IPS DF 19.7 (cell line): ENCODE measurements around the gene DIRAS1.

Experiments
- DNase-seq: peaks from one replicate; pipeline ENCODE4 v3.0.0-alpha.2; 2013; ENCODE audit warnings: low read depth, low spot score

The DIRAS1 gene

DNA sequence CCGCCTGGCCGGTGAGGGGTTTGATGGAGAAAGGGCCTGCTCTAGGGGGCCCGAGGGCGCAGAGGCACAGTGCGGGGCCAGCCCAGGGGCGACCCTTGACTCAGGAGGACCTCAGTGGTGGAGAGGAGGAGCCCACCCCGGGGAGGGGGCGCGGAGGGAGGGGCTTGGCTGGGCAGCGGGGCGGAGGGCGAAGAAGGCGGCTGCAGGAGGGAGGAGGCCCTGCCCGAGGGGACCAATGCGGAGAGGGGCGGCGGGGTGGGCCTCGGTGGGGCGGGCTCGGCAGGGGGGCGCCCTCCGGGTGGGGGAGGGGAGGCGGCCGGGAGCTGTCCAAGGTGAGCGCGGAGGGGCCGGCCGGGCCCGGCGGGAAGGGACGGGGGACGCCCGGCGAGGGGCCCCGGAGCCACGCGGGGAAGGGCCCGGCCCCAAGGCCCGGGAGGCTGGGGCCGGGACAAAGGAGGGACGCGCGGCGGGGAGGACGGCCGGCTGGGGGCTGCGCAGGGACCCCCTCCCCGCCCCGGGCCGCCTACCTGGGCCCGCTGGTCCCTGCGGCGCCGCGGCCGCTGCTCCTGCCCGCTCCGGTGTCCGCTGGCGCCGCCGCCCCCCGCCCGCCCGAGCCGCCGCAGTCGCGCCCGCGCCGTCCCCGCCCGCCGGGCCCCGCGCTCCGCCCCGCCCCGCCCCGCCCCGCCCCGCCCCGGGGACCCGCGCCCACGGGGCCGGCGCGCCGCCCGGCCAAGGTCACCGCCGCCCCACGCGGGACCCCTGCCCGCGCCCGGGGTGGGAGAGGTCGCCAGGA, at the start of gene DIRAS1:
Gene DIRAS1 (minus strand): TSS at position 596 of the 793 bp plus-strand sequence. CDS start 3,566 bp downstream, outside the sequence.
- no peak for DNase-seq

DNA sequence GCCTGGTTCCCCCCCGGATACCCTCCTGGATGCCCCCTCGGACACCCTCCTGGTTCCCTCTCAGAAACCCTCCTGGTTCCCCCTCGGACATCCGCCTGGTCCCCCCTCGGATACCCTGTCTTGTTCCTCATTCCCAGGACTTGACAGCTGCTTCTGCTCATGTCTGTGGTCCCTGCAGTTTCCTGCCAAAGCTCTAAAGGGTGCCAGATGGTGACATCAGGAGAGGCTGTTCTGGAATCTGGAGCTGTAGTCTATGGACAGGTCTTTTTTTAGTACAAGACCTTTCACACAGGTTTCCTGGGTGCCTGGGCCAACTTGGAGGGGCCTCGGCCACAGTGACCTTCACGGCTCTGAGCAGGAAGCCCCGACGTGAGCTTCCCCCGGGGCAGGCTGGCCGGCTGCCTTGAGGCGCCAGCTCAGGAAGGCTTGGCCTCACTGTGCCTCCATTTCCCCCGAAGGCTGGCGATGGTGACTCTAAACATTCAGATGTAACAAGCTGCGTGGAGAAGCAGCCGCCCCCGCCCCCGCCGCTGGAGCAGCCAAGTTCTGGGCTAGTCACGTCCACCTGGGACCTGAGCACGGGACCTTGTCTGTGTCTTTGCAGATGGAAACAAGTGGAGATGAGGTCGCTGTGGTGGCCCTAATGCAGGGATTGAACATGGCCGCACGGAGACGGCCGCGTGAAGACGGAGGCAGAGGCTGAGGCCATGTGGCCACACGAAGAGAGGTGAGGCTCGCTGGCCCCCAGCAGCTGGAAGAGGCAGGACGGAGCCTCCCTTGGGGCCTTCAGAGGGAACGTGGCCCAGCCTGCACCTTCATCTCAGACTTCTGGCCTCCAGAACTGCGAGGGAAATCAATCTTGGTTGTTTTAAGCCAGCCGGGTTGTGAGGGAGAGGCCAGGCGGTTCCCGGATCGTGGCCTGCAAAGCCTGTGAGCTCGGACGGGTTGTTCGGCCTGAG, 49.2 kb upstream of the DIRAS1 start:
- DNase-seq = no peak

- DNase-seq = no peak
Measured at GRCh38 chr19:2769218-2769617, 48.0 kb upstream of the DIRAS1 start.

DNA sequence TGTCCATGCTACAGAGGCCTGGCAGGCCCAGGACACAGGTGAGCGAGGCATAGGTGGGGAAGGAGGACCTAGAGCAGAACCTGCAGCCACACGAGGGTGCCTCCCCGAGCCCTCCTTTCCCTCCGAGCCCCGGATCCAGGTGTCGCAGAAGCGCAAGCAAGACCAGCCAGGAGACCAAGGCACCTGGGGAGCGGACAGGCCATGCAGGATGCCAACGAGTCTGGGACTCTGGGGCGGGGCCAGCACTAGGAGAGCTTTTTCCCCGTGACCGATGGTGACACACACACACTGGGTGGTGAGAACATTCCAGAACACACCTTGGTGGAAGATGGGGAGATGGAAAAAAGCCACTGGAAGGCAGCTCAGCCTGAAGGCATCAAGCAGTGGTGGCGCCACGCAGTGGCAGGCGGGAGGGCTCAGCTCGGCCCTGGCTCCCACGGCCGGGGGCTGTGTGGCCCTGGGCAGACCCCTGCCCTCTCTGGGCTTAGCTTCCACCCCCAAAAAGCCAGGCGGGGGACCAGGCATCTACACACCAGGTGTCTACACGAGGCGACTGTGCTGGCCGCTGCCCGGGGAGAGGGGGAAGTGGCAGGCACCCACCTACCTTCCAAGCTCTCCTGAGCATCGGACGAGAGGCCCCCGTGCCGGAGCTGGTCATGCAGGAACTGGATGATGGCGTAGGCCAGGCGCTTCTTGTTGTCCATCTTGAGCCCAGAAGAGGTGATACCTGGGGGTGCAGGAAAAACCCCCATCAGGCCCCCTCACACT, 47.4 kb upstream of the DIRAS1 start:
- DNase-seq = no peak

DNA sequence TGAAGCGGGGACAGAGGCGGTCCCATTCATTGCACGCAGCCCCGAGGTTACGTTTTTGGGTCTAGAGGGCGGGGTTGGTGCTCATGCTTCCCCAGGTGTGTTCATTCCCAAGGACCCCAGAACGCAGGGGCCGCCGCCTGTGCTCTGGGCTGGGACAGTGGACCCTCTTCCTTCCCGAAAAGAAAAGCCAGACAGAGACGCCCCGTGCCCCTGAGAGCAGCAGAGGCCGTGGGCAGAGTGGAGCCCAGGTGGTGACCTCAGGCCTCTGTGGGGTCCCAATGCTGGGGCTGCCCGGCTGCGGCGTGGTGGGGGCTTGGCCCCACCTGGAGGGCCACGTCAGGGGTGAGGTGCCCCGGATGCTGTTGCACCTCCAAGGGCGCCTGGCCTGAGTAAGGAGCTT, 46.5 kb upstream of the DIRAS1 start:
- no peak for DNase-seq

DNA sequence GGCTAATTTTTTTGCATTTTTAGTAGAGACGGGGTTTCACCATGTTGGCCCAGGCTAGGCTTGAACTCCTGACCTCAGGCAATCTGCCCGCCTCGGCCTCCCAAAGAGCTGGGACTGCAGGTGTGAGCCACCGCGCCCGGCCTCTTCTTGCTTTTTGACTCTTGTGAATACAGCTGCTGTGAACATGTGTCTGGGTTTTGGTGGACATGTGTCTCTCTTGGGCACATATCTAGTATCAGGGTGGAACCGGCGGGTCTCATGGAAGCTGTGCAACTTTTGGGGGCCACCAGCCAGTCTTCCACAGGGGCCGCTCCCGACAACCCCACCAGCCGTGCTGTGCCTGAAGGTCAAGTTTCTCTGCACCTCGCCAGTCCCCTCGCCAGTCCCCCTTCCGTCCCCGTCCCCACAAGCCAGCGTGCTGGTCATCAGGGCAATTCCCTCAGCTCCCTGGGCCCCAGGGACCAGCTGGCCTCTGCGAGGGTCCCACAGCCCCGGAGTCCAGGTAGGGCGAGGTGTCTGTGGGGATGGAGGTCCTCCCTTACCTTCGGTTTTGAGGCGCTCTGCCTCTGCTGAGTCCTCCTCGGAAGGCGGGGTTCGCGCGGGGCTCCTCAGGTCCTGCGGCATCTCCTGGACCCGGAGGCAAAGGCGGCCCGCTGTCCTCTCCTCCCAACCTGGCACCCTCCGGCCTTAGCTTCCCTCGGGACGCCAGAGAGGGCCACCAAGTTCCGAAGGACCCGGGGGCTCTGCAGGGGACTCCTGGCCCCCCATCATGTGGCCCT, 45.6 kb upstream of the DIRAS1 start:
- no peak for DNase-seq

DNA sequence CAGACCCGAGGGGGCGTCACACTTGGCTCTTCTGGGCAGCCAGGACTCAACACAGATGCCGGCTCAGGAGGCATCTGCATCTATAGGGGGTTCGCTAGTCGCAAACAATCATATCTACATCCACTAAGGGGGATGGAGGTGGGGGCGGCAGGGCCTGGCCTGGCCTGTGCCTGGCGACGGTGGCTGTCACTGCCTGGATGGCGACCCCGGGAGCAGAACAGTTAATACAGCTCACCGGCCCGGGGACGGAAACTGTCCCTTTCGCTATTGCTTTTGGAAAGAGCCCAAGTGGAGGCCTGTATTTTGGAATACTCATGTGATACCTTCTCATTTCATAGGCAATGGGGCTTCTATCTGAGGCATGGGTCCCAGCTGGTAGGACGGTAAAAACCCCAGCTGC, 44.2 kb upstream of the DIRAS1 start:
- DNase-seq = no peak

DNA sequence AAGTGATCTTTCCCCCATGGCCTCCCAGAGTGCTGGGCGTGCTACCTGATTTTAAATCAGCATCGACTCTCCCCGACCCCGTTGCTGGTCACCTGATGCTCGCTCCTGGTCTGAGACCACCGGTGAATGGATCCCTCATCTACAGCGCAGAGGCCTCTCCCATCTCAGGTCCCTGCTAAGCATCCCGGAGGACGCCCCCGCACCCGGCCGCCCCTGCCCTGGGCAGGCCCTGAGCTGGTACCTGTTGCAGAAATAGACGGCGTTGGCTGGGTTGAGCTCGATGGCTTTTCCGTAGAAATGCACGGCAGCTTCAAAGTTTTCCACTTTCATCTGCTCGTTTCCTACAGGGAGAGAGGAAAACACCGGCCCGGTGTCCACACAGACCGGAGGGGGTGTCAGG, 43.8 kb upstream of the DIRAS1 start:
- DNase-seq = no peak

DNA sequence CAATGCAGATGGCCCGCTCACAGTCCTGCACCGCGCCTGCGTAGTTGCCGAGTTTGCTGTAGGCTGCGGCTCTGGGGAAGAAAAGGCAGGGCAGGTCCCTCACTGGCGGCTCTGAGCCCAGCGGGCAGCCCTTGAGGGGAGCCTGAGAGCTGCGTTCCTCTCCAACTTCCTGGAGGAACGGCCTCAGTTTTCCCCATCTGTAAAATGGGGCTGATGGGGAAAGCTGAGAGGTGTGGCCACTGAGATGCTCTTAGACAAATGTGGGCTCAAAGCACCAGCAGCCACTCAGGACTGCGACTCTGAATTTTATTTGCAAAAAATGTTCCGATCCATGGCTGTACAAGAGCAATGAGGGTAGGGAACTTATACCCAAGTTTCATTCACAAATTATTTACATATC, 42.5 kb upstream of the DIRAS1 start:
- no peak for DNase-seq

DNA sequence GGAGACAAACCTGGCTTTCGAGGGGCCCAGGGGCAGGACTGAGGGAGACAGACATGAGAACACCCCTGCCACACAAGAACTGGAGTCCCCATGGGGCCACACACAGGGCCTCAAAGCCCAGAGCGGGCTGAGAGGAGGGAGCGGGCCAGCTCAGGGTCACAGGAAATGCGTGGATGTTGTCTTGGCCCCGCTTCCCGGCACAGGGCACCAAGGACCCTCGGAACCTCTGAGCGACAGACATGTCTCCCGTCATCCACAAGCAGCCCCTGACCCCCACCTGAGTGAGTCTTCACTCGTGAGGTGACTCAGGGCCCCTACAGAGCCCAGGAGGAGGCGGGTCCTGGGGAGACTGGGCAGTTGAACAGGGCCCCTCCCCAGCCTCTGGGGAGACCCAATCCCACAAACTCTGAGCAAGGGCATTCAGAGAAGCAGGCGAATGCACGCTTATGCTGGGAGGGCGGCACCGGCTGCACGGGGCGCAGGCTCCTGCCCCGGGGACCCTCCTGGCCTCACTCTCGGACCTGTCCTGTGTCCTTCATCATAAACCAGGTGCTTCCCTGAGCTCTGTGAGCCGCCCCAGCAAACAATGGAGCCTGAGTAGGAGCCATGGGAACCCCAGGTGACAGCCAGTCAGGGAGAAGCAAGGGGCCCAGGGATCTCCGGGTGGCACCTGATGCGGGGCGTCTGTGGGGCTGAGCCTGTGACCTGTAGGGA, 41.8 kb upstream of the DIRAS1 start:
- DNase-seq = no peak

DNA sequence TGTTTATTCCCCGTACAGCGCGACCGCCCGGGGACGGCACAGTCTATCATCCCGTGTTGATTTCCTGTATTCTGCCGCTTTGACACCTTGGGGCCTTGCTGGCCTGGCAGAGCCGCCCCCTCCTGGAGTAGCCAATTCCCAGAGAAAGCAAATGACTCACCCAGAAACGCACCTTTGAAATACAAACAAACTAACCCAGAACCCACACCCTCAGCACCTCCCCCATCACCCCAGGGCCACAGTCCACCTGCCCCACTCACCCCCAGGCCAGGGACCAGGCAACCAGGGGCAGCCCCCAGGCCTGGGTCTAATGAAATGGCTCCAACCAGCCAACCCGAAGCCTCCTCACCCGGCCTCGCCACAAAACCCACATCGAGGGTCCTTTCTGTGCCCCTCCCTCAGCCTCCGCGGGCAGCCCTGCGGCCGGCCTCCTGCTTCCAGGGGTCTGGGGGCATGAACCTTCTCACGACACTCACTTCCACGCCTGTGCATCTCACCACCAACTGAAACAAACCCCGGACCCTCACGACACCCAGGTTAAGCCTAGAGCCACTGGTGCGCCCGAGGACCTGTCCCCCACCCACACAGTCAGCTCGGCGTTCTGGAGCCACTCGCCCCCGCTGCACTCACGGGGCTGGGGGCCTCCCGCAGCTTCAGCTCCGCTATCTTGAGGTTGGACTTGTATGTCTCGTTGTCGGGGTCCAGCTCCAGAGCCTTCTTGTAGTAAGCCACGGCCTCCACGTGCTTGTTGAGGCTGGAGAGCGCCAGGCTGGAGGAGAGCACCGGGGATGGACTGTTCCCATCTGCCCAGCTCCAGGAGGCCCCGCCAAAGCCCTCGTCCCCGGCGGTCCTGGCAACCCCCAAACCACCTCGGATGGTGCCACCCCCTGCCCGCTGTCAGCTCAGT, 41.0 kb upstream of the DIRAS1 start:
- no peak for DNase-seq

- DNase-seq = no peak
Measured at GRCh38 chr19:2761309-2761677, 40.1 kb upstream of the DIRAS1 start.

GRCh38 chr19:2759965-2760364, 38.8 kb upstream of the DIRAS1 start:
- no peak for DNase-seq

- DNase-seq = no peak
Measured at GRCh38 chr19:2759362-2759761, 38.2 kb upstream of the DIRAS1 start.

GRCh38 chr19:2758601-2759313, 37.6 kb upstream of the DIRAS1 start:
- no peak for DNase-seq

GRCh38 chr19:2756921-2757881, 36.0 kb upstream of the DIRAS1 start:
- DNase-seq = no peak

DNA sequence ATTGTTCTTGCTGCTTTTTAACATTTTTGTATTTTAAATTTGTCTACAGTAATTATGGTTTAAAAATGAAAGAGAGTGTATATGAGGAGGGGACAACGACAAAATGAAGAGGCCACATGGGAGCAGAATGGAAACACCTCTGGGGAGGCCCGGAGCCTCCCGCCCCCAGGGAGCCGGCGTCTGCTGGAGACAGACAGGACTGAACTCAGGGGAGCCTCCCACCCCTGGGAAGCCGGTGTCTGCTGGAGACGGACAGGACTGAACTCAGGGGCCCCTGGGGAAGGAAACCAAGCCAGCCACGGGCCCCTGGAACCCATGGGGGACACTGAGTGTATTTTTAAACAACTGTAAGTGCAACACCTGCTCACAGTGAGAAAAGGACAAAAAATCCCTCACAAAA, 35.3 kb upstream of the DIRAS1 start:
- DNase-seq = no peak

GRCh38 chr19:2755811-2756210, 34.6 kb upstream of the DIRAS1 start:
- no peak for DNase-seq
